GM21576 (cell line): ENCODE results near the gene NDUFV1.
"Not testable (repeated sequence)": the region's sequence is repeated elsewhere in the genome, so short reads cannot be mapped to it uniquely, and the experiment has no call there.

Source experiments
- ATAC-seq: cut with Tn5 transposase; IDR thresholded peaks from one replicate; pipeline ENCODE4 v1.9.1; 2021; ENCODE audit warnings: mild to moderate bottlenecking, moderate library complexity; ENCODE audit not compliant: unreplicated experiment

The NDUFV1 gene

DNA sequence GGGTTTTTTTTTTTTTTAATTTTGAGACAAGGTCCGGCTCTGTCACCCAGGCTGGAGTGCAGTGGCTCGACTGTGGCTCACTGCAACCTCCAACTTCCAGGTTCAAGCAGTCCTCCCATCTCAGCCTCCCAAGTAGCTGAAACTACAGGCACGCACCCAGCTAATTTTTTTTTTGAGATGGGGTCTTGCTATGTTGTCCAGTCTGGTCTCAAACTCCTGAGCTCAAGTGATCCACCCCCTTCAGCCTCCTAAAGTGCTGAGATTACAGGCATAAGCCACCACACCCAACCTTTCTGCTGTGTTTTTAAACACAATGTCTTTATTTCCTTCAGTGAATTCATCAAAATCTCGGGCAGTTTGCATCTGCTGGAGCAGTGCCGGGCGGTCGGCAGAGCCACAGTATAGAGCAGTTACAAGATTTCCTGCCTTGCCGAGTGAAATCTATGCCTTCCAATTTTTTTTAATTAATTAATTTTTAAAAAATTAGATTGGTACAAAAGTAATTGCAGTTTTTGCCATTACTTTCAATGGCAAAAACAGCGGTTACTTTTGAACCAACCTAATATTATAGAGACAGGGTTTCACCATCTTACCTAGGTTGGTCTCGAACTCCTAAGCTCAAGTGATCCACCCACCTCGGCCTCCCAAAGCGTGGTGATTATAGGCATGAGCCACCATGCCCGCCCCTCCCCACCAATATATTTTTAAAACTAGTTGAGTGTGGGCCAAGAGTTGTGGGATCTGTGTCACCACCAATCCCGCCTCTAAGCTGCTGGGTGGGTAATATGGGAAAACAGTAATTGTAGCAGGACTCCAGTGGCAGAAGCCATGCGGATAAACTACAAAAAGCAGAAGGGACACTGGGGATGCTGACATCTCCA, 46.5 kb downstream of the NDUFV1 start:
- ATAC-seq = no peak

DNA sequence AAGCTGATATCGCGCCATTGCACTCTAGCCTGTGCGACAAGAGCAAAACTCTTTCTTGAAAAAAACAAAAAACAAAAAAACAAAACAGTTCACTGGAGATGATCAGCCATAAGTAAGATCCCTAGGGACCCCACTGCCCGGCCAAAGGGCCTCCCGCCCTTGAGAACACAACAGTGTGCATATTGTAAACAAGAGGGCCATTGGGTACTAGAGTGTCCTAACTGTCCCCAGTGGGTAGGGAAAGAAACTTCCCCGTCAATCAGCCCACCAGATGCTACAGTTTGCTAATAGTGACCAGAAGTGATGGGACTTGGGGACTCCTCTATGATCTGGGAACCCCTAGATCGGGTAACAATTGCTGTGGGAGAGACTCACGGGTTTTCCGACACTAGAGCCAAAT, 47.5 kb downstream of the NDUFV1 start:
- ATAC-seq = no peak

DNA sequence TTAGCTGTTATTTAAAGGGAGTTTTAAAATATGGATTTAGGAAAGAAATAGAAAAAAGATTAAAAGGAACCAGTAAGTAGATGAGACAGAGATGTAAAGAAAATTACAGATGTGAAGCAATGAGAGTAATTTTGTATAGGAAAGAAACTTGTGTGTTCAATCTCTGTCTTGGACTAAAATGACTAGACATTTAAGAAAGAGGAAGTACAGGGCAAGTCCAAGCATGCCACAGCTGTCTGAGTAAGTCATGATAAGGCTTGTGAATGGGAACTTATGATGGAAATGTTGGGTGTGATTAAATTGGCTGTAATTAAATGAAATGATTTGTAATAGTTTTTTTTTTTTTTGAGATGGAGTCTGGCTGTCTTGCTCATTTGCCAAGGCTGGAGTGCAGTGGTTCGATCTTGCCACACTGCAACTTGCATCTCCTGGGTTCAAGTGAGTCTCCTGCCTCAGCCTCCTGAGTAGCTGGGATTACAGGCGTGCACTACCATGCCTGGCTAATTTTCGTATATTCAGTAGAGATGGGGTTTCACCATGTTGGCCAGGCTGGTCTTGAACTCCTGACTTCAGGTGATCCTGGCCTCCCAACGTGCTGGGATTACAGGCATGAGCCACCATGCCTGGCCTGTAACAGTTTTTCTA, 49.7 kb downstream of the NDUFV1 start:
- ATAC-seq = no peak

DNA sequence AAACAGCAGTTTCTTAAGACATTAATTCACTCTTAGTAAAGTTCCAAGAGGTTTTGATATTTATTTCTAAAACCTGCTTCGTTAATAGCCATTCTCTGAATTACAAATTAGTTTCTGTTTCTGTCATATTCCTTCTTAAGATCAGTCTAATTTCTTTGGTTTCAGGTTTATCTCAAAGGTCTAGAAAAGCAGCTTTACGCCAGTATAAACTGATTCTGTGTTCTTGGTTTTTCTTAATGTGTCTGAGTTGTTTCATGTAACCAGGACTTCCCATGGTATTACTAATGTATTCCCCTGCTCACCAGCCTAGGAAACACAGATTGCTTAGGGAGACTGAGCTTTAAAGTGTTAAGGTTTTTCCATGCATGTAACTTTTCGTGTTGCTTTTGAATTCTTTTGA, 50.6 kb downstream of the NDUFV1 start:
- no peak for ATAC-seq

DNA sequence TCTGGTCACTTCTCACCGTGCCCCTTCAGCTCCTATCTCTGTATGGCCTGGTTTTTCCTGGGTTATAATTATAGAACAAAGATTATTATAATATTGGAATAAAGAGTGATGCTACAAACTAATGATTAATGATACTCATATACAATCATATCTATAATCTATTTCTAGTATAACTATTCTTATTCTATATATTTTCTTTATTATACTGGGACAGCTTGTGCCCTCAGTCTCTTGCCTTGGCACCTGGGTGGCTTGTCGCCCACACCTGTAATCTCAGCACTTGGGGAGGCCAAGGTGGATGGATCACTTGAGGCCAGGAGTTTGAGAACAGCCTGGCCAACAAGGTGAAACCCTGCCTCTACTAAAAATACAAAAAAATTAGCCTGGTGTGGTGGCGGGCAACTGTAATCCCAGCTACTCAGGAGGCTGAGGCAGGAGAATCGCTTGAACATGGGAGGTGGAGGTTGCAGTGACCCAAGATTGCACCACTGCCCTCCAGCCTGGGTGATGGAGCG, 53.0 kb downstream of the NDUFV1 start:
- ATAC-seq = not testable (repeated sequence)

DNA sequence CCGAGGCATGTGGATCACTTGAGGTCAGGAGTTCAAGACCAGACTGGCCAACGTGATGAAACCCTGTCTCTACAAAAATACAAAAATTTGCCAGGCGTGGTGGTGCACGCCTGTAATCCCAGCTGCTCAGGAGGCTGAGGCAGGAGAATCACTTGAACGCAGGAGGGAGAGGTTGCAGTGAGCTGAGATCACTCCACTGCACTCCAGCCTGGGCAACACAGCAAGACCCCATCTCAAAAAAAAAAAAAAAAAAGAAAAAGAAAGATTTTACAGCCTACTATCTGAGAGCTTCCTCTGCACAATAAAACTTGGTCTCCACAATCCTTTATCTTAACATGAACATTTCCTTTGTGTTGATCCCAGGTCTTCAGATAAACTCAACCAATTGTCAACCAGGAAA, 54.0 kb downstream of the NDUFV1 start:
- ATAC-seq = not testable (repeated sequence)
